Measurements from ENCODE around the gene CPLX1.

Gene CPLX1

GRCh38 chr4:832108-832507, 6.2 kb upstream of the CPLX1 start:
- no peak for DNase-seq

- no peak for DNase-seq
Measured at GRCh38 chr4:831483-831805, 5.5 kb upstream of the CPLX1 start.

- no peak for DNase-seq
Measured at GRCh38 chr4:830601-831482, 4.9 kb upstream of the CPLX1 start.

- DNase-seq = no peak
Measured at GRCh38 chr4:829761-830600, 4.1 kb upstream of the CPLX1 start.

DNA sequence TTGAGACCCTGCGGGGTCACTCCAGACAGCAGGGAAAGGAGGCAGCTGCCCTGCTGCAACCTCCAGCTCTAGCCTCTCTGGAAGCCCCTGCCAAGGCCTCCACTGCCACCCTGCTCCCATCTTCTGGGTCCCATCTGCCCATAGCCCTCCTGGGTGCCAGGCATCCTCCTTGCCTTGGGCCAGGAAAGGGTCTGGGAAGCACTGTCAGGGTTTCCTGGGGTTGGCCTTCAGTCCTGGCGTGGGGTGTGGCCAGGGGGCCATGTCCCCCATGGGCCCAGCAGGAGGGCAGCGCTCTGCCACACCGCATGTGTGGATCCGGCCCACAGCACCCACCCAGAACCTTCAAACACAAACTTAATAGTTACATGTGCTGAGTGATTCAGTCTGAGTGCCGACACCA, 3.4 kb upstream of the CPLX1 start:
- DNase-seq = no peak

DNA sequence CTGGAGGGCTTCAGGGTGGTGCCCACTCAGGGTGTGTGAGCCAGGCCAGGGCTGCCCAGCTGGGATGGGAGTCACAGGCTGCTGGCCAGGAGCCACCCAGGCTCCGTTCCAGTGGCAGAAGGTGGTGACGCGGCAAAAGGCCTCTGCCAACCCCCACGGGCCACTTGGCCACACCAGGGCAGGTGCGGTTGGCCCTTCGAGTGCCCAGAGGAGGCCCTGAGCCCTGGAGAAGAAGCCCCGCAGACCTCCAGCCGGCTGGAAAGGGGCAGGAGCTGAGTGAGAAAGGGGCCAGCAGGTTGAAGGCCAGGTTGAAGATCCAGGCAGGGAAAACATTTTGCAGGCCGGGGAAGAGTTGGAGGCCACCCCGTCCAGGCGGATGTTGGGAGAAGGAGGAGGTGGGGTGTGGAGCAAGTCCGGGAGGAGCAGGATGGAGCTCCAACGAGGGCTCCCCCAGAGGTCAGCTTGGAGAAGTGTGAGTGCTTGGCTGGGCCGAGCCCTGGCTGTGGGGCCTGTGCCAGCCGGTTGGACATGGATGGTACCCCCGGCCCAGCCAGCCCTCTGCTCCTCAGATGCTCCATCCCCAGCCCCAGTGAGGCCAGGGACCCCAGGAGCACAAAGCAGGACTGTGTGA, 2.8 kb upstream of the CPLX1 start:
- no peak for DNase-seq

DNA sequence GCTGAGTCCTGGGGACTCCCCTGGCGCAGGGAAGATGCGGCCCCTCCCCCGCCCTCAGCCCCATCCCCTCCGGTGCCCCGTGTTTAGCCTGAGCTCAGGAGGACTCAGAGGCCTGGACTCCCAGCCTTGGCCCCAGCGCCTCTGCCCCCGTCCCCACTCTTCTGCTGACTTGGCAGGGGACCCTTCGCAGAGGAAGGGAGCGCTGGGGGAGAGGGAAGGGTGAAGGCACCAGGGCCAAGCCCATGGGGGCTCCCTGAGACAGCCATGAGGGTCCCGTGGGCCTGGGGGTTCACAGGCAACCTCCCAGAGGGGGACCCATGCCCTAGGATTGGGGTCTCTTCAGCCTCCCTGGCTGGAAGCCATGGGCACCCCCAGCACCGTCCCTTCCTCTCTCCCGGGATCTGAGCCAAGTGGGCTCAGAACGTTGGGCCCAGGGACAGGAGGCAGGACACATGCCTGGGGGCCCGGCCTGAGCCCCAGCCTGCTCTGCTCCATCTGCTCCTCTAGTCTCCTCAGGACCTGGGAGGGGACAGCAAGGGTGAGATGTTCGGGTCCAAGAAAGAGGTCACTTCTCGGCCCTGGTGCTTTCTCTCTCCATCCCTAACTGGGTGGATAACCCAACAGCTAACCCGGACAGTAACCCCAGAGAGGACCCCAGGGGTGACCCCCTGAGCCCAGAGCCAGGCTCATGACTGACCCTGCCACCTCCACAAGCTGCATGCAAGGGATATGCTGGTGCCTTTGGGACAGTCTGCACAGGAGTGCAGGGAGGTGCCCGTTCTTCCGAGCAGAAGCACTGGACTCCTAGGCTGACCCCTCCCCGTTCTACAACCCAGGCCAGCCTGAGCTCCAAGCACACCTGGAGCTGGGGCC, 1.5 kb upstream of the CPLX1 start:
- no peak for DNase-seq

DNA sequence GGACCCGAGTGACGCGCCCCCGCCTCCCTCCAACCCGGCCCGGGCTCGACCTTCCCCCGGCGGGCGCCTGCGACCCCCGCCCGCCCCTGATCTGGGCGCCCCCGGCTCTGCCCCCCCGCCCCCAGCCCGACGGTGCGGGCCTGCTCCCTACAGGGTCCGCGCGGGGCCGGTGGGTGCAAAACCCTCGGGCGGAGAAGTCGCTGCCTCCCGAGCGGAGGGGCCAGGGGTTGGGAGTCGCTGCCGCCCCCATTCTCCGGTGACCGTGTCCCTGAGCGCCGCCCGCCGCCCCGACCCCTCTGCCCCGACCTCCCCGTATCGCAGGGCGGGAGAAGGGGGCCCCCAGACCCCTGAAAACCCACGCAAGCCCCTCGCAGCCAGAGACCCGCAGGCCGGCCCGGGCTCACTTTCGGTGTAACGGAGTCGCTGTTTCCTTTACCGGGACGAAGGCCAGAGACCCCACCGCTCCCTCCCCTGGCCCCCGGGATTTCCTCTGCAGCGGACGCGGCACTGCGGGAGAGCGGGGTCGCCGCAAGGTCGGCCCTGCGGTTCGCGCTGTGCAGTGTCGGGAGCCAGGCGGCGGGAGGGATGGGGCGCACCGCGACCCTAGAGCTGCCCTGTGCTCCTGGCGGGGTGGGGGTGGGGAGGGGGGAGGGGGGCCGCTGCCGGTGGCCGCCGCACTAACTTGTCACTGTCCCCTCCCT, 729 bp upstream of the CPLX1 start:
- DNase-seq = no peak

- peak; percentile 27 for DNase-seq
Measured at GRCh38 chr4:825063-825970, 612 bp downstream of the CPLX1 start.

DNA sequence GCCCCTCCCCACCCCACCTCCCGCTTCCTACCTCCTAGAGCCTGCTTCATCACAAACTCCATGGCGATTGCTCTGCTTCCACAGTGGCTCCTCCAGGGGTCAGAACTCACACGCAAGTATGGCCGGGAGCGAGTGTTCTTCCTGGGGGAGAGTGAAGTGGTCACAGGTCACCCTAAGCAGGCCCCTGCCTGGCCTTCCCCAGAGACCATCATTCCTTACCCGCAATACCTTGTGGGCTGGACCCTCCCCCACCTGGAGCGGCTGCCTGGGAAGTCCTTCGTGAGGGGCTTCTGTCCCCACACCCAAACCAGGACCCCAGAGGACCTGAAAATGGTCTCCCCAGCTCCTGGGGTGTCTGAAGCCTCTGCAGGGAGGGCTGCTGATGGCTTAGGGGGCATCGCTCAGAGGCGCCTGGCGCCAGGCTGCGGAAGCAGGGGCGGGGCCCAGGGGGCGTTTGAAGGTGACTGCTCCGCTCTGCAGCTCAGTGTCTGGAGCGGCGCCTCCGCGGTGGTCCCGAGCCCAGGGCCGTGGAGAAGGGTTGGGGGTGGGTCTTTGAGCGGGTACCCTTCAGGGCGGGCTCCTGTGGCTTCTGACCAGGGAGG, 1.4 kb downstream of the CPLX1 start:
- DNase-seq = no peak

GRCh38 chr4:823761-824460, 2.0 kb downstream of the CPLX1 start:
- no peak for DNase-seq

DNA sequence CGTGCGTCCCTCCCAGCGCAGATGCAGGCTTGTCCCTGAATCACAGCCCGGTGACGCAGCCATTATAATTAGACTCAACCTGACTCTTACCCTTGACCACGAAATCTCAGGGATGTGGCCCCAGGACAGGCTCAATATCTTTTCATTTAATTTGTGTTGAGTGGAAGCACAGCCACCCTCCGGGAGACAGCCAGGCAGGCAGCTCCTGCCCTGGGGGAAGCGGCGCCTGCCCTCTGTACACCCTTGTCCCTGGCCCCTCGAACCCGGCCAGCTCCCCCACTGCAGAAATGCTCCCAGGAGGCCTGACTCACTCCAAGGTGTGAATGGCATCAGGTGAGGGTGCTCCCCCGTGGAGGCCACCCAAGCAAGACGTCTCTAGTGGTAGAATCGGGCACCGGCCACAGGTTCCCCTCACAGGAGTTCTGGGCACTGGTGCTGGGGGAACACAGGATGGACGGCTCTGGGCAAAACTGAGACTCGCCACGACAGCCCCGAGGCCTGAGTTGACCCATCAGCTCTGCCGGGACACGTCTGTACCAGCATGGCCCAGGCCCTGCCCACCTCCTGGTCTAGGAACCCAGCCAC, 2.7 kb downstream of the CPLX1 start:
- DNase-seq = no peak

GRCh38 chr4:822361-823175, 3.4 kb downstream of the CPLX1 start:
- no peak for DNase-seq

GRCh38 chr4:821631-822030, 4.3 kb downstream of the CPLX1 start:
- DNase-seq = no peak

DNA sequence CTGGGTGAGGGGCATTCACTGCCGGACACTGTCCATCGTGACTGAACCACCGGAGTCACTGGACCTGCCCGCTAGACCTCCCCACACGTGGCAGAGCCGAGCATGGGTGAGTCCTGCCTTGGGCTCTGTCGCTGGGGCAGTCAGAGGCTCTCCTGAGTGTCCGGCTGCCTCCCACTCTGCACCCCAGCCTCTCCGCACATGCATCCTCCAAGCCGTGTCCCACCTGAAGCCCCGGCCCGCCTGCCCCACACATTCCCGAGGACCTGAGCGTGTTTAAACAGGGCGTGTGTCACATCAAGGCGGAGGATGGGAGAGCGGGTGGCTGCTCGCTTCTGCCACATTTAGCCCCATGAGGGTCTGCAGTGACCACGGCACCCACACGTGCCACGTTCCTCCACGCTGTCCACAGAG, 4.7 kb downstream of the CPLX1 start:
- DNase-seq = no peak

DNA sequence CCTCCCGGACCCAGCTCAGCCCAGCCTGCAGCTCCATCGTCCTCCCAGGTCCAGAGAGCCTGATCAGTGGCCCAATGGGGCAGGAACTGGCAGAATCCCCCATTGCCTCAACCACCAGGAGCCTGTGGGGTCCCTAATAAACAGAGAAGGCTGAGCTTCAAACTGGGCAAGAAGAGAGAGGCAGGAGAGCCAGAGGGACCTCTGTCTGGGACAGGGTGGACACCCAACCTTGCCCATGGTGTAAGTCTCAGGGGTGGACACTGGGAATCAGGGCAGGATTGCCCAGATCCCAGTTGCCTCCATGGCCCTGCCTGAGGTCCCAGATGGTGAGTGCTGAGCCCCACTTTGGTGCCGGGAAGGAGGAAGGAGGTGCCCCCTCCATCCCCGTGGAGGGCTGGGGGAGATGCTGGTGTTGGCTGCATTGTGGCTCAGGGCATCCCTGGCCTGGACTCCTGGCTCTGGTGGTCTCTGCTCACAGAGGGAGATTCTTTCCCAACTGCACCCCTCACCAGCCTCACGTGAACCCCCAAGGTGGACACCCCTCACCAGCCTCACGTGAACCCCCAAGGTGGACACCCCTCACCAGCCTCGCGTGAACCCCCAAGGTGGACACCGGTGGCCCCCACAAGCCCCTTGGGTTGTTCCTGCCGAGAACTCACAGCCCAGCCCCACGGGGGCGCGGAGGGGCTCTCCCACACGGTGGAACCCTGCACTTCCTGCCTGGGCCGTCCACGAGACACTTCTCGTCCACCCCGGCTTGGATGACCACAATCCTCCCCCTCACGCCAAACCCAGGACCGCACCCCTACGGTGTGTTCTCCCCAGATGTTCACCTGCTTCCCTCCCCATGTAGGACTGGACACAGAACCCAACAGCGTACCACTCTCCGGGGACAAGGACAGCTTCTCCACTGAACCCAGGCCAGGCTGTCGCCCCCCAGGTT, 5.4 kb downstream of the CPLX1 start:
- DNase-seq = no peak
